ENCODE data around the gene ZHX3.

Gene ZHX3

GRCh38 chr20:41317546-41318270, at the start of gene ZHX3:
ZHX3 (minus strand) TSS chr20:41317731; CDS start chr20:41204916, 112,815 bp downstream.
- DNase-seq = peak; percentile 93

GRCh38 chr20:41367393-41367695, 49.8 kb upstream of the ZHX3 start:
- no peak for DNase-seq

- no peak for DNase-seq
These were observed 49.2 kb upstream of the ZHX3 start, which contains the start of gene EMILIN3 for GRCh38 chr20:41366546-41367392. EMILIN3 (minus strand) TSS chr20:41366818; CDS start chr20:41366634, 184 bp downstream.

- no peak for DNase-seq
These were observed 48.4 kb upstream of the ZHX3 start for GRCh38 chr20:41365777-41366545.

- no peak for DNase-seq
These were observed 47.6 kb upstream of the ZHX3 start for GRCh38 chr20:41364967-41365765.

GRCh38 chr20:41364236-41364855, 46.8 kb upstream of the ZHX3 start:
- DNase-seq = no peak

- DNase-seq = no peak
These were observed 46.1 kb upstream of the ZHX3 start for GRCh38 chr20:41363601-41364000.

GRCh38 chr20:41362748-41363140, 45.2 kb upstream of the ZHX3 start:
- no peak for DNase-seq

GRCh38 chr20:41361757-41362747, 44.5 kb upstream of the ZHX3 start:
- no peak for DNase-seq

GRCh38 chr20:41360831-41361756, 43.6 kb upstream of the ZHX3 start:
- no peak for DNase-seq

- DNase-seq = no peak
These were observed 42.0 kb upstream of the ZHX3 start for GRCh38 chr20:41359541-41360011.

GRCh38 chr20:41358717-41359116, 41.2 kb upstream of the ZHX3 start:
- DNase-seq = no peak

GRCh38 chr20:41358230-41358629, 40.7 kb upstream of the ZHX3 start:
- DNase-seq = no peak

- DNase-seq = no peak
These were observed 40.1 kb upstream of the ZHX3 start for GRCh38 chr20:41357424-41358163.

GRCh38 chr20:41356951-41357350, 39.4 kb upstream of the ZHX3 start:
- no peak for DNase-seq

GRCh38 chr20:41355598-41356203, 38.2 kb upstream of the ZHX3 start:
- DNase-seq = no peak

- no peak for DNase-seq
These were observed 37.7 kb upstream of the ZHX3 start for GRCh38 chr20:41355192-41355591.

- no peak for DNase-seq
These were observed 36.0 kb upstream of the ZHX3 start for GRCh38 chr20:41353530-41353929.
